Muscle of leg (tissue), 11 donors: ENCODE measurements around the gene MVB12B. TPM values are rescaled to one million over a fixed set of nuclear protein-coding genes. Genes with fewer than 3 reads are reported as not detected.
"Not testable (repeated sequence)": the region's sequence is repeated elsewhere in the genome, so short reads cannot be mapped to it uniquely, and the experiment has no call there.

ENCODE experiments used
- DNase-seq: peaks from one replicate; pipeline ENCODE4 v3.0.0; 2013
- H3K27ac ChIP-seq: one replicate; pipeline ENCODE4 v1.5.1; 2013; ENCODE audit warnings: mild to moderate bottlenecking, low read length, control low read depth
- H3K27me3 ChIP-seq: one replicate; pipeline ENCODE4 v1.6.1; 2013; ENCODE audit warnings: low read length; ENCODE audit not compliant: control insufficient read depth, insufficient read depth
- H3K36me3 ChIP-seq: one replicate; pipeline ENCODE4 v1.6.1; 2013; ENCODE audit warnings: low read length; ENCODE audit not compliant: control insufficient read depth, insufficient read depth
- H3K4me1 ChIP-seq: one replicate; pipeline ENCODE4 v1.6.1; 2013; ENCODE audit warnings: low read length; ENCODE audit not compliant: control insufficient read depth, insufficient read depth
- H3K4me3 ChIP-seq: one replicate; pipeline ENCODE4 v1.5.1; 2013; ENCODE audit warnings: low read length, control low read depth
- H3K9me3 ChIP-seq: replicated peaks from 2 replicates; pipeline ENCODE4 v1.6.1; 2013; ENCODE audit warnings: low read depth, low read length; ENCODE audit not compliant: control insufficient read depth
- WGBS: methylation state at CpG from one replicate; pipeline ENCODE4 v1.1.5; 2013; ENCODE audit warnings: missing lambda C conversion rate; ENCODE audit not compliant: insufficient coverage; 5-methylcytosine and 5-hydroxymethylcytosine counted together
- polyA plus RNA-seq, 8 donors: library from polyadenylated mRNA; unstranded; fragments of 120-200 nt; gene quantifications; one replicate each; pipeline versions ENCODE4 v1.2.1 to v1.2.3, GENCODE V29; 2013; ENCODE audit warnings: inconsistent platforms in 1 of 8, low replicate concordance in 1 of 8; ENCODE audit not compliant: insufficient read length in 8 of 8, insufficient read depth in 1 of 8
- total RNA-seq: library from RNA; stranded (reverse); fragments of 120-200 nt; gene quantifications from one replicate; pipeline ENCODE4 v1.2.4, GENCODE V29; 2013

MVB12B gene
- total and polyA plus RNA-seq, 9 donors: 11.3 to 16.7 (median 15.4) TPM

DNA sequence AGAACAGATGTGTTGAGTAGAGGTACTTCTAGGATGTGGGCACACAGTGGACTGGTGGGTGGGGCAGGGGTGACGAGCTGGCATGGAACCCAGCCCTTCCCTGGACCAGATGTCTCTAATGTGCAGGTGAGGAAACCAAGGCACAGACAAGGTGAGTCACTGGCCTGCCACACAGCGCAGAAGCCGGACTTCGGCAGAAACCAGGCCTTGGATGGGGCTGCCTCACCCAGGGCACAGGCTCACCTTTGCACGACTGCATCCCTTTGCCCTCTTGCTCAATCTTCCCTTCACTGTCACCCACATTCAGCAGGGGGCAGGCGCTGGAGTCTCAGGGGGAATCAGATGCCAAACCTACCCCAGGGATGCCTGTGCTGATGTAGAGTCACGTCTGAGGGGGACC lies 221.7 kb downstream of the MVB12B start:
- Histone ChIP-seq H3K36me3 (no peaks in the 10 kb centered on the region), H3K9me3 (no peaks in the 10 kb centered on the region), H3K4me3 (no peak overlapping the region), H3K27ac (no peak overlapping the region), H3K4me1 (peaks cover 5% of the 10 kb centered on the region), H3K27me3 (peaks cover 7% of the 10 kb centered on the region)
- no peak for DNase-seq
- 65% methylated on average over 5 of the region's 7 CpGs for WGBS

DNA sequence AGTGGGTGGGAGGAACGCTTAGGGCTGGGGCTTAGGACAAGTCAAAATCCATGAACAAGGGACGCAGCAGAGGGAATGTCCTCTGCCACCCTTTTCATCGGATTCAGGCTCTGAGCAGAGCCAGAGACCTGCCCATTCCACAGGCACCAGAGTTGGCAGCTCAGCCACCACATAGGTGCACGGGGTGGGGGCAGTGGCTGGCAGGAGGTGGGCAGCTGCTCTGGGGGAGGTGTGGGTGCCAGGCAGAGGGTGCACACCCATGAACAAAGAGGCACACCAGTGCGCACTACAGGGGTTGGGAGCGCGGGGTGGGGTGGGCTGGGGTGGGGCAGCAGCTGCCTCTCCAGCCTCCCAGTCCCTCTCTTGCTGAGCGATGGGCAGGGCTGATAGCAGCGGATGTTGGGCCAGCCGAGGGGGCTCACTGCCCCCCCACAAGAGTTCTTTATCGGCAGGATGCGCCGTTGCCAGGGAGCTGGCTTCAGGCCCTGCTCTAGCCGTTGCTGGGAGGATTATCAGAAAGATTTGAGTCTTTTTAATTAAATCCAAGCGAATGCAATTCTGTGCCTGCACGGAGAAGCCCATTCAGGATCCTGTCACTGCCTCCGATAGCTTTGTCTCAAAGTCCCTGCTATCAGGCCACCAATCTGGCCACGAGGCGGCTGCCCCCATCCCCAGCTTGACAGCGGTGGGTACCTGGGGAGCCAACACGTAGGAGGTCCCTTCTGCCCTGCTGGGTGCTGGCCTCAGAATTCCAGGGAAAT lies 222.8 kb downstream of the MVB12B start:
- Histone ChIP-seq H3K4me3 (no peak overlapping the region), H3K9me3 (no peaks in the 10 kb centered on the region), H3K36me3 (no peaks in the 10 kb centered on the region), H3K27me3 (peaks cover 8% of the 10 kb centered on the region), H3K4me1 (peaks cover 5% of the 10 kb centered on the region), H3K27ac (no peak overlapping the region)
- DNase-seq: no peak
- 51% methylated on average over 16 of the region's 21 CpGs for WGBS

DNA sequence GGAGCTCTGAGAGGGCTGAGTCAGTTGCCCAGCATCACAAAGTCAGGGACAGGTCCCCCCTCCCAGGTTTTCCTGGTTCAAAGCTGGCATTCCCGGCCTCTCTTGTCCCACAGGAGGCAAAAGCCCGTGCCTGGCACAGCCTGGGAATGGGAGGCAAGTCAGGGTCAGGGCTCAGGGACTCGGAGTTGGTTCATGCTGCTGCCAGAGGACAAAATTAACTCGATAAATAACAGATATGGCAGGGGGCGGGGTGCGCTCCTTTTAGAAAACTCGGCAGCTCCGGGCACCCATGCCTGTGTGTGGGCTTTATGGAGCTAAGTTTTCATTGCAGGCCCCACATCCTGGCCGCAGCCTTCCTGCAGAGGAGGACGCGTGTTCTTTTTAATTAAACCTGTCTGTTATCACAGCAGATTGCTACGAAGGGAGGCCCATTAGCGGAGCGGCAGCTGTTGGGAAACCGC lies 224.3 kb downstream of the MVB12B start:
- no peak overlapping the region for H3K27ac ChIP-seq
- H3K27me3 ChIP-seq: peaks cover 5% of the 10 kb centered on the region
- no peak for DNase-seq
- H3K9me3 ChIP-seq: no peaks in the 10 kb centered on the region
- WGBS: 57% methylated on average over 15 of the region's 15 CpGs
- H3K4me3 ChIP-seq: no peak overlapping the region
- peaks cover 5% of the 10 kb centered on the region for H3K4me1 ChIP-seq
- H3K36me3 ChIP-seq: no peaks in the 10 kb centered on the region

DNA sequence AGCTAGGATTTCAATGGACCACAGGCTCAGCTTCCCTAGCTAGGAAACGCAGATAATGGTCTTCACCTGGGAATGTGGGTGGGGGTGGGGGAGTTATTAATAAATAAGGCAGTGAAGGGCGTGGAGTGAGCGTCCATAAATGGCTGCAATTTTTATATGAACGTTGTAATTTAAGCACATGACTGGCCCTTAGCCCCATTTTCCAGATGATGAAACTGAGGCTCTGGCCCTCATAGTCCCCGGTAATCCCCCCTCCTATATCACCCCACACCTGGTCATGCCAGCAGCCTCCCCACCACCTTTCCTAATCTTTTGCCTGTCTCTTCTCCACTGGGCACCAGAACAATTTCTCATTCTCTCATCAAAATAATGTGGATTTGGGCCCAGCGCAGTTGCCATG lies 225.2 kb downstream of the MVB12B start:
- WGBS: 89% methylated on average over 4 of the region's 6 CpGs
- peaks cover 8% of the 10 kb centered on the region for H3K27me3 ChIP-seq
- H3K9me3 ChIP-seq: no peaks in the 10 kb centered on the region
- DNase-seq: no peak
- H3K4me3 ChIP-seq: no peak overlapping the region
- H3K36me3 ChIP-seq: no peaks in the 10 kb centered on the region
- no peak overlapping the region for H3K27ac ChIP-seq
- H3K4me1 ChIP-seq: peaks cover 8% of the 10 kb centered on the region

DNA sequence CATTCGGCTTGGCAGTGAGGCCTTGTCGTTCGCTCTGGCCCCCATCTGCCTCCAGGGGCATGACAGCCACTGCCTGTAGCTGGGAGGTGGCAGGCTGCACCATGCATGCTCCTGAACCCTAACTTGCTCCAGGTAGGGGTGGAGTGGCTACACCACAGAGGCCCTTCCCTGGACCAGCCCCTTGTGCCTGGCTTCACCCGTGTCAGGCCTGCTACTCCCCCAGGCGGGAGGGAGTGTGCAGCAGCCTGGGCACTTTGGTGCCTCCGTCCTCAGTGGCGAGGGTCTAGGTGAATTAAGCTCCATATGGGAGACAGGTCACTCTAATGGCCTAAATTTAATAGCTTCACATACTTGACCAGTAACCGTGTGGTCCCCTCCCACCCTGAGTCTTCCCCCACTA lies 227.7 kb downstream of the MVB12B start:
- H3K4me3 ChIP-seq: no peak overlapping the region
- H3K27me3 ChIP-seq: peaks cover 9% of the 10 kb centered on the region
- peaks cover 13% of the 10 kb centered on the region for H3K4me1 ChIP-seq
- DNase-seq: no peak
- WGBS: 84% methylated on average over 7 of the region's 8 CpGs
- H3K9me3 ChIP-seq: no peaks in the 10 kb centered on the region
- H3K27ac ChIP-seq: no peak overlapping the region
- no peaks in the 10 kb centered on the region for H3K36me3 ChIP-seq

DNA sequence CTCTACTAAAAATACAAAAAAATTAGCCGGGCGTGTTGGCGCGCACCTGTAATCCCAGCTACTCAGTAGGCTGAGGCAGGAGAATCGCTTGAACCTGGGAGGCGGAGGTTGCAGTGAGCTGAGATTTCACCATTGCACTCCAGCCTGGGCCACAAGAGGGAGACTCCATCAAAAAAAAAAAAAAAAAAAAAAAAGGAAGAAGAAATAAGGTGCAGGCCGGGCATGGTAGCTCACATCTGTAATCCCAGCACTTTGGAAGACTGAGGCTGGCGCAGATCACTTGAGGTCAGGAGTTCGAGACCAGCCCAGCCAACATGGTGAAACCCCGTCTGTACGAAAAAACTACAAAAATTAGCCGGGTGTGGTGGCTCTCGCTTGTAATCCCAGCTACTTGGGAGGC lies 228.8 kb downstream of the MVB12B start:
- DNase-seq, H3K27ac ChIP-seq, H3K27me3 ChIP-seq, H3K9me3 ChIP-seq, H3K4me3 ChIP-seq, H3K36me3 ChIP-seq: not testable (repeated sequence)
- peaks cover 13% of the 10 kb centered on the region for H3K4me1 ChIP-seq
- WGBS: 85% methylated on average over 11 of the region's 13 CpGs
